HG02571 (cell line): ENCODE data around the gene EEF1A2.

ENCODE experiments used
- ATAC-seq: cut with Tn5 transposase; IDR thresholded peaks from one replicate; pipeline ENCODE4 v1.9.1; 2021; ENCODE audit warnings: mild to moderate bottlenecking, moderate library complexity; ENCODE audit not compliant: unreplicated experiment

Gene EEF1A2

GRCh38 chr20:63471717-63471980 lies 27.2 kb downstream of the EEF1A2 start:
- no peak for ATAC-seq

- no peak for ATAC-seq
These were observed 27.7 kb downstream of the EEF1A2 start for GRCh38 chr20:63471002-63471716.

DNA sequence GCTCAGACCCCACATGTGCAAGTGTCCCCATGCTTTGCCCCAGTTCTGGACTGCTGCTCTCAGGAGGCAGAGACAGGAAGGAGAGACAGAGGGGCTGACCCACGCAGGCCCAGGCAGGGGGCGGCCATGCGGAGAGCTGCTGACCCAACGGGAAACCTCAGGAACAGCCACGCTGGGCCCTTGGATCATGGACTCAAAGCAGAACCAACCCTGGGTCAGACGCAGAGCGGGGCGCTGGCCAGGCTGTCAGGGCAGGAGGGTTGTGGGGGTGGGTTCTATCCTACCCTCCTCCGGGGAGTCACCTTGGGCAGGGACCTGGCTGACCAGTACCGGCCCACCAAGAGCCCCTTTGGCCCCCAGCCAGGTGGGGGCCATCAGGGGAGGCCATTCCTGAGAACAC lies 28.5 kb downstream of the EEF1A2 start:
- no peak for ATAC-seq

- no peak for ATAC-seq
These were observed 29.2 kb downstream of the EEF1A2 start for GRCh38 chr20:63469713-63470101.

- ATAC-seq, result no peak
These were observed 29.7 kb downstream of the EEF1A2 start for GRCh38 chr20:63469019-63469712.

DNA sequence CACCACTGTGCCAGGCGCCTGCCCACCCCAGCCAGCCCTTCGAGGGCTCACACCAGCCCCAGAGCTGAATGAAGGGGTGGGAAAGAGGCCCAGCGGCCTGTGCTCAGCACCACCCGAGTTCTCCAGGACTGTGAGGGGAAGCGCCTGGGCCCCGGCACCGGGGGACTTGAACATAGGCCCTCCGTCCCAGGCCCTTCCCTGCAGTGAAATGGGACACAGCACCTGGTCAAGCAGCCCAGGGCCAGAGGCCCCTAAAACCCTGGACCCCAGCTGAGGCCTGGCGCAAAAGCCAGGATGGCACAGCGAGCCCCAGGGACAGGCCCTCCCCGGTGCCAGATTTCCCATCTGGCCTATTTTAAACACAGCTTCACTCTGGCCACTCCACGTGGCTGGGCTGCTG lies 30.5 kb downstream of the EEF1A2 start:
- ATAC-seq, result no peak

DNA sequence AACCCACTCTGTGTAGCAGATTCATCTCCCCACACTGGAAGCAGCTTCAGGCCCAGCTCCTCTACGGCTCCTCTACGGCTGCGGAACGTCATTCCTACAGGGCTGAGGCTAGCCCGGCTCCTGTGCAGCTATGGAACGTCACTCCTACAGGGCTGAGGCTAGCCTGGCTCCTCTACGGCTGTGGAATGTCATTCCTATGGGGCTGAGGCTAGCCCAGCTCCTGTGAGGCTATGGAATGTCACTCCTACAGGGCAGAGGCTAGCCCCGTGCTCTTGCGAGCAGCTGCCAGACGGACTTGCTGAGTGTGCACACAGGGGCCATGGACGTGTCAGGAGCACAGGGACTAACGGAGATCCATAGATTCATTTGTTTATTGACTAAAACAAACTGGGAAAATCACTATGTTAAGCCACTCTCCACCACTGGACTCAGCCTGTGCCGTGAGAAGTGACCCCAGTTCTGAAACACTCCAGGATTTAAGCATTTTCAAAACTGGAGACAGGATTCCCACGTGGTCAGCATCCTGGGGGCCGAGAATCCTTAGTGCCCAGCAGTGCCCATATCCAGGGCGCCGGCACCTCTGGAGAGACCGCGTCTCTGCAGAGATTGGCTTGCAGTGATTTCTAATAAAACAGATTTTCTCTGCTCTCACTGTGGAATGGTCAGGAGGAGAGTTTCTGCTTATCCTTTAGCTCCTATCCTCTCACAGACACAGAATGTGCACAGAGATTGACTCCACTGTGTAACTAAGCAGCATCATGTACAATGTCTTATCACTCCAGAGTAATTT lies 31.4 kb downstream of the EEF1A2 start:
- ATAC-seq, result no peak

DNA sequence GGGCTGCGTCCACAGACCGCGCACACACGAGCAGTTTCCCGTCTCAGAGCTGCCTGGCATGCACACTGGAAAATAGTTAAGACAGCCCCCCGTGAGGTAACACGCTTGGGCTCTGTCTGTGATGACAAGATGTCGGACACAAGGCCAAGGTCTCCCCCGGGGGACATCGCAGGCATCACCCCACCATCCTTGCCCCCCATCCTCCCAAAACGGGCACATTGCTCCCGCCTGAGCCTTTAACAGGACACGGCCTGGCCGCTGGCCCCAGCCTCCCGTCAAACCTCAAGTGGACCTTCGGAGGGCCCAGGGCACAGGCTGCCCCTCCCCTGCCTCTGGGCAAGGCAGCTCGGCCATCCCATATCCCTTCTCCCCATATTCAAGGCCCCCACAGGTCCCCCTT lies 32.0 kb downstream of the EEF1A2 start:
- no peak for ATAC-seq

GRCh38 chr20:63466250-63466825 lies 32.5 kb downstream of the EEF1A2 start:
- no peak for ATAC-seq

DNA sequence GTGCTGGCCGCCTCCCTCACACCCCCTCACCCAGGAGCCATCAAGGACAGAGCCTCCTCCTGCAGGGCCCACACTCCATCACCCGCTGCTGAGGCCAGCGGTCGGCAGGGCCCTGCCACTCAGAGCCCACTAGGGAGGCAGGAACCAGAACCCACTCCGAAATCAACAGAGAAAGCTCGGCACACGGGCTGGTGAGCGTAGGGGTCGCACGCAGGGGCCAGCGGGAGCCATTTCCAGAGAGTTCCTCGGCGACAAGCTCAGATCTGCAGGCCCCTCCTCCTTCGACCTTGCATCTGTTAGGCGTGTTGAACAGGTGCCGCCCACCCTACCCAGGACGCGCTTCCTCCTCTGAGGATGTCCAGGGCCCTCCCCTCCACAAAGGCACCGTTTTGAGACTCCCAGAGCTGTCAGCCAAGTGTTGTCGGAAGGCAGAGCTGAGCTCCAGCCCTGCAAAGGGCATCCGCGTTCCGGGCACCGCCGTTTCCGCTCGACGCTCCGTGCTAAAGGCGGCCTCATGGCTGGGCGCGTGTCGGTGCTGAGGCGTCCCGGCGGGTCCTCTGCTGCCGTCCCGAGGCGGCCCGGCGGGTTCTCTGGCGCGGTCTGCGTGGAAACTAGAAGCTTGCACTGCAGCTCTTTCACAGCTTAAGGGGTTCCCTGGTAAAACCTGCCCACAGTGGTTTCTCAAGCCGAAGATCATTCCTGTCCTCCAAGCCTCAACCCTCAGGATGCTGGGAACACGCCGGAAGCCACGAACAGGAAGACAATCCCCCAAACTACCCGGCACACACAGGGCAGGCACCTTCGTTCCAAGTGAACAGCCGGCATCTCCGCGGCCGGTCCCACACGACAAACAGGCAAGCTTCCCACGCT lies 33.3 kb downstream of the EEF1A2 start:
- ATAC-seq, result no peak

- no peak for ATAC-seq
These were observed 34.6 kb downstream of the EEF1A2 start for GRCh38 chr20:63464289-63464635.

GRCh38 chr20:63463400-63464288 lies 35.2 kb downstream of the EEF1A2 start:
- no peak for ATAC-seq

DNA sequence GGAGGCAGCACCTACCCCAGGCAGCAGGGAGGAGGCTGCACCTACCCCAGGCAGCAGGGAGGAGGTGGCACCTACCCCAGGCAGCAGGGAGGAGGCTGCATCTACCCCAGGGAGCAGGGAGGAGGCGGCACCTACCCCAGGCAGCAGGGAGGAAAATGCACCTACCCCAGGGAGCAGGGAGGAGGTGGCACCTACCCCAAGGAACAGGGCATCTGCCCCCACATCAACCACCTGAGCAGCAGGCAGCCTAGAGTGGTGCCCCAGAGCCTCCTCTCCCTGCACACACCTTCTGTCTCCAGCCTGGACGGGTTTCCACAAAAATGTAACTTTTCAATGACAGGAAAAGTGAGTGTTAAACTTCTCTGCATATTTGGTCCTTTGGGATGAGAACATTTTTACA lies 36.6 kb downstream of the EEF1A2 start:
- no peak for ATAC-seq

GRCh38 chr20:63461104-63461763 lies 37.6 kb downstream of the EEF1A2 start:
- no peak for ATAC-seq

DNA sequence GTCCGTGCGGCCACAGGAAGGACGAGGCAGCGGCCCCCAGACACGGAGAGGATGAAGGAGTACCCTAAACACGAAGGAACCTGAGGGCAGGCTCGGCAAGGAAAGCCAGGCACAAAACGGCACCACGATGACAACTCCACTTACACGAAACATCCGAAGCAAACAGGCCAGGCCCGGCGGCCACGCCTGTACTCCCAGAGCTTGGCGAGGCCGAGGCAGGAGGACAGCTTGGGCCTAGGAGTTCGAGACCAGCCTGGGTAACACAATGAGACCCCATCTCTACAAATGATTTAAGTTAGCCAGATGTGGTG lies 39.9 kb downstream of the EEF1A2 start:
- ATAC-seq, result no peak

DNA sequence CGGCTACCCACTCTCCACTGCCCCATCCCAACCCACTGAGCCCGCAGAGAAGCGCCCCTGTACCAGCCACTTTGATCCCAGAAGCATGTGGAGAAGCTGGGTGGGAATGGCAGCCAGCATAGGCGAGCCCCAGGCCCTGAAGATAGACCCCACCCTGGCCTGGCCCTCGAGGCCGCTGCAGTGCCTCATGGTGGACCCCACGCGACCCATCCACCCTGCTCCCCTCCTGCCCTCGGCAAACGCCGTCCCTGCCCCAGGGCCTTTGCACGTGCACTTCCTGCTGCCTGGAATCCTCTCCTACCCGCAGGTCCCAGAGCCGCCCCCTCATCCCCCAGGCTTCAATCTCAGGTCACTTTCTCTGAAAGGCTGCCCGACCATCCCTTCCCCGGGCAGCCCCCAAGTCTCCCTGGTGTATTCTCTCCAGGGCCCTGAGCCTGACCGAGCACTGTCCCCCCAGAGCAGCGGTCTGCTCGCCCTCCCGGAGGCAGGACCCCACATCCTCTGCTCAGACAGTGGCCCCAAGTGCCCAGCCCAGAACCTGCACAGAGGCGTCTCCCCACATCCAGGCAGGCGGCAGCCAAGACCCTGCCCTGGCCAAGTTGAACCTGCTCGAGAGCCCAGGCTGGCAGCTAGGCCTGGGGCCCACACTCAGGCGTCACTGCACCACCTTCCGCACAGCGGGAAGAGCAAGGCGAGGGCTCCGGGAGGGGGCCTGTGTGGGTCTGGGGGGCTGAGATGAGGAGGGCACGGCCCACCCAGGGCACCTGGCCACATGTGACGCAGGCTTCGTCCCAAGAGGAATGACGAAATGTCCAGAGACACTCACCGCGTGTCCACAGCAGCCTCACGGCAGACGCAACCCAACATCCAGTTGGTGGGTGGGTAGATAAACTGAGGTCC lies 40.5 kb downstream of the EEF1A2 start:
- no peak for ATAC-seq

DNA sequence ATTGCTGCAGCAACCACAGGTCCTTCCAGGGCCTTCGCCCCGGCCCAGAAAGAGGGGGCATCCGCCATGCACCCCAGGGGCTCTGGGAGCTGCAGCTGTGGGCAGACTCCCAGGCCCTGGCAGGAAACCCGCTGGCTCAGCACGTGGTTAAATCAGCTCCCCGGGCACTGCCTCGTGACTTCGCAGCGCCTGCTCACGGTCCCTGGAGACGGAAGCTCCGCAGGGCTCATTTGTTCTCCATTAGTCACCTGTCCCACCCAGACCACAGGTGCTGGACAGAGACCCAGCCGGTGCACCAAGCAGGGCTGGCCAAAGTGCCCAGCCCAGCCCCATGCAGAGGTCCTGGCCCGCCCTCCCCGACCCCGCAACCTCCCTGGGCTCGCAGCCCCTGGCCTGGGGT lies 41.1 kb downstream of the EEF1A2 start:
- no peak for ATAC-seq

- ATAC-seq, result no peak
These were observed 42.2 kb downstream of the EEF1A2 start for GRCh38 chr20:63456429-63457284.
